Measurements from ENCODE around the gene MCAM.

Gene MCAM

DNA sequence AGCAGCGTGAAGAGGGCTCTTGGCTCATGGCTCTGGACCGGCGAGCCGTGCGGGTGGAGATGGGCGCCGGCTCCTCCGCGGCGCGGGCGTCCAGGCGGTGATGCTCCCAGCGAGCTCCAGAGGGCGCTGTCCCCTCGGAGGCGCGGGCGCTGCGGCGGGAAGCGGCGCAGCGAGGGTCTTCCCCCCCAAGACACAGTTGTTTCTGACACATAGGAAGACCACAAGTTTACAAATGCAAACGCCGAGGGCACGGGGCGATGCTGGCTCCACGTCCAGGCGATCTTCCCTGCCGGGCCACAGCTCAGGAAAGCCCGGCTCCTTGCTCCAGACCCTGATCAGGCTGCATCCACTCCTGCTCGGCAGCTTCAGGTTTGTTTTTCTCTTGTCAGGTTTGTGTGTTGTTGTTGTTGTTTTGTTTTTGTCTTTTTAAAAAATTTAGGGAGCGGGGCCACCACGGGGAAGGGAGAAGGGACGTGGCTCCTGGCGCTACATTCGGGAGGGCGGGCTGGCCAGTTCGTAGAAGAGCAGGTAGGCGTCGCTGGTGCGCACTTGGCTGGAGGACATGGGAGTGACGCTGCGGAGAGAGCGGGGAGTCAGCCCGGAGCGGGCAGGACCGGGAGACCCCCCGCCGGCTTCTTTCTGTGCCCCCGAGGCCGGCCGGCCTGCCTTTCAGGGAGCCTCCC lies 39.6 kb upstream of the MCAM start:
- Histone ChIP-seq H3K36me3 (ENCODE audit: insufficient read depth, low read depth, low read length) (peaks cover 19% of the 10 kb centered on the region; the same call in 1 of the 2 replicates), H3K9ac (ENCODE audit: low read depth, low read length) (peak overlapping the region; percentile 86; the same call in 1 of the 2 replicates), H3K4me1 (ENCODE audit: insufficient read depth, low read length) (peaks cover 12% of the 10 kb centered on the region), H3K27ac (ENCODE audit: low read length) (no peak overlapping the region), H3K4me3 (ENCODE audit: low read length) (peak overlapping the region; percentile 84), H3K9me3 (ENCODE audit: insufficient read depth, low read depth, low read length) (no peaks in the 10 kb centered on the region), H3K27me3 (ENCODE audit: insufficient read depth, low read length) (peaks cover 21% of the 10 kb centered on the region)

DNA sequence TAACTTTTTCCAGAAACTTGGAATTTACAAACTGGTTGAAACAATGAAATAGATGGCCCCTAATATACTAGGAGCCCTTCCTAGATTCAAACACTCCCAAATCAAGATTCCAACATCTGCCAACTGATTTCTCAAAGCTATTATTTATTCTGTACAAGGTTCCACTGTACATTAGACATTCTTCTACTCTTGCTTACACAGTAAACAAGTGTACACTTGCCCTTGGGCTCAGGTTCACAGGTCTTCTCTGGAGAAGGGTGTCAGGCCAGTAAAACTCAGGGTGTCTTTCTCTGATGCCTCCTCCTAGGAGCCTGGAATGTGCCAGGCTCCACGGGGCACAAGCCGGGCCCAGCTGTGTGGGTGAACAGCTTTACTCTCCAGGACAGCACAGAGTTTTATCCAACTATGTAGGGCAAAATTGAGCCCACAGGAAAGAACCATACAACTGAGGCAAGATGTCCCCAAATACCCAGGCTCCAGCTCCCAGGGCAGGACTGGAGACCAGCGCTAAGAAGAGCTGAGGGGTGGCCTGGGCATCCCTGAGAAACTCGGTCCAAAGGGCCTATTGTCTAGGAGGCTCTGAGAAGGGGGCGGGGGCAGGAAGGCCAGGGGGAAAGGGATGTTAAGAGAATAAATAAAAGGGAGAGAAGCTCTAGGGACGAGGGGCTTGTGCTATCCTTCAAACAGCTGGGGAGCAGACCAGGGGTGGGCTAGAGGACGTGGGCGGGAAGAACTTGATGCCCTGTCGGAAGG lies 38.3 kb upstream of the MCAM start:
- peaks cover 3% of the 10 kb centered on the region; the same call in 1 of the 2 replicates for H3K4me1 ChIP-seq (ENCODE audit: insufficient read depth, low read length)
- H3K9me3 ChIP-seq (ENCODE audit: insufficient read depth, low read depth, low read length), result no peaks in the 10 kb centered on the region
- H3K9ac ChIP-seq (ENCODE audit: low read depth, low read length), result no peak overlapping the region
- H3K4me3 ChIP-seq (ENCODE audit: low read length), result no peak overlapping the region
- peaks cover 21% of the 10 kb centered on the region for H3K27me3 ChIP-seq (ENCODE audit: insufficient read depth, low read length)
- H3K27ac ChIP-seq (ENCODE audit: low read length), result no peak overlapping the region
- peaks cover 19% of the 10 kb centered on the region; the same call in 1 of the 2 replicates for H3K36me3 ChIP-seq (ENCODE audit: insufficient read depth, low read depth, low read length)

DNA sequence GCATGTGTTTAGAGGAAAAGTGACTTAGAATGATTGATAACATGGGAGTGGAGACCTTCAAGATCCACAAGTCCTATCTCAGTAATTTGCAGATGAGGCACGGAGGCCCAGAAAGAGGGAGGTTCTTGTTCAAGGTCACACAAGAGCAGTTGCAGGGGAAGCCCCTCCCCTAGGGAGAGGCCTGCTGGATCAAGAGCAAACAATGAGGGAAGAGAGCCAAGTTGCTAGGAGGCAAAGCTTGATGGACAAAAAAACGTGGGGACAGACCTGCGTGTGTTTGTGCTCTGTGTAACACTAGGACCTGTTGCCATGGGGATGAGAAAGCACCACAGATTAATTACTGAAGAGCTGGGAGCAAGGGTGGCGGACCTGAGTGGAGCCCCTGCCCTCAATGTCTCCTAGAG lies 35.9 kb upstream of the MCAM start:
- Histone ChIP-seq H3K27ac (ENCODE audit: low read length) (no peak overlapping the region), H3K9me3 (ENCODE audit: insufficient read depth, low read depth, low read length) (no peaks in the 10 kb centered on the region), H3K9ac (ENCODE audit: low read depth, low read length) (no peak overlapping the region), H3K27me3 (ENCODE audit: insufficient read depth, low read length) (peaks cover 22% of the 10 kb centered on the region), H3K4me3 (ENCODE audit: low read length) (no peak overlapping the region), H3K36me3 (ENCODE audit: insufficient read depth, low read depth, low read length) (peaks cover 5% of the 10 kb centered on the region; the same call in 1 of the 2 replicates), H3K4me1 (ENCODE audit: insufficient read depth, low read length) (peaks cover 3% of the 10 kb centered on the region; the same call in 1 of the 2 replicates)

GRCh38 chr11:119351232-119351631 lies 34.3 kb upstream of the MCAM start:
- Histone ChIP-seq H3K27ac (ENCODE audit: low read length) (no peak overlapping the region), H3K9me3 (ENCODE audit: insufficient read depth, low read depth, low read length) (no peaks in the 10 kb centered on the region), H3K4me3 (ENCODE audit: low read length) (no peak overlapping the region), H3K4me1 (ENCODE audit: insufficient read depth, low read length) (peaks cover 3% of the 10 kb centered on the region; the same call in 1 of the 2 replicates), H3K9ac (ENCODE audit: low read depth, low read length) (no peak overlapping the region), H3K36me3 (ENCODE audit: insufficient read depth, low read depth, low read length) (no peaks in the 10 kb centered on the region), H3K27me3 (ENCODE audit: insufficient read depth, low read length) (peaks cover 30% of the 10 kb centered on the region)

GRCh38 chr11:119350302-119350701 lies 33.4 kb upstream of the MCAM start:
- Histone ChIP-seq H3K9ac (ENCODE audit: low read depth, low read length) (no peak overlapping the region), H3K27me3 (ENCODE audit: insufficient read depth, low read length) (peaks cover 30% of the 10 kb centered on the region), H3K9me3 (ENCODE audit: insufficient read depth, low read depth, low read length) (no peaks in the 10 kb centered on the region), H3K4me3 (ENCODE audit: low read length) (no peak overlapping the region), H3K4me1 (ENCODE audit: insufficient read depth, low read length) (no peaks in the 10 kb centered on the region; the same call in 1 of the 2 replicates), H3K27ac (ENCODE audit: low read length) (no peak overlapping the region), H3K36me3 (ENCODE audit: insufficient read depth, low read depth, low read length) (no peaks in the 10 kb centered on the region)

GRCh38 chr11:119347940-119348605 lies 31.1 kb upstream of the MCAM start:
- Histone ChIP-seq H3K36me3 (ENCODE audit: insufficient read depth, low read depth, low read length) (no peaks in the 10 kb centered on the region), H3K27ac (ENCODE audit: low read length) (no peak overlapping the region), H3K4me3 (ENCODE audit: low read length) (no peak overlapping the region), H3K27me3 (ENCODE audit: insufficient read depth, low read length) (peaks cover 42% of the 10 kb centered on the region), H3K4me1 (ENCODE audit: insufficient read depth, low read length) (no peaks in the 10 kb centered on the region), H3K9ac (ENCODE audit: low read depth, low read length) (no peak overlapping the region), H3K9me3 (ENCODE audit: insufficient read depth, low read depth, low read length) (no peaks in the 10 kb centered on the region)

DNA sequence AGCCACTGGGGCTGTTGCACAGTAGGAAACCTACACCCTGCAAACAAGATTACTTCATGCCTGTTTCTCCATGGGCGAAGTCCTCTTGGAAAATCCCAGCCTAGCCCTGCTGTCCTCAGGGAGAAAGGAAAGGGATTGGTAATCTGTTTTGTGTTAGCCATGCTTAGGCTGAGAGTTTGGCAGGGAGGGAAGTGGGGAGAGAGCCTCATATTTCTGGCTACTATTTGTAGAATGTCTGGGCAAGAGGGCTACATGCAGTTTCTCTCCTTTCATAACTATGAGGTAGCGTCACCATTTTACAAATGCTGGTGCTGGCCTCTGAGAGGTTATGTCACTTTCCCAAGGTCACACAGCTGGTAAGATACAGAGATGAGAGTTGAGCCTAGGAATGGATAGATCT lies 30.3 kb upstream of the MCAM start:
- H3K9ac ChIP-seq (ENCODE audit: low read depth, low read length), result no peak overlapping the region
- H3K27me3 ChIP-seq (ENCODE audit: insufficient read depth, low read length), result peaks cover 50% of the 10 kb centered on the region
- H3K27ac ChIP-seq (ENCODE audit: low read length), result no peak overlapping the region

GRCh38 chr11:119346605-119347004 lies 29.7 kb upstream of the MCAM start, which contains the start of gene MFRP:
Gene MFRP (minus strand): TSS chr11:119346705. CDS start chr11:119346513, 192 bp downstream.
- Histone ChIP-seq H3K4me1 (ENCODE audit: insufficient read depth, low read length) (no peaks in the 10 kb centered on the region), H3K9ac (ENCODE audit: low read depth, low read length) (no peak within 1 kb of the TSS), H3K9me3 (ENCODE audit: insufficient read depth, low read depth, low read length) (no peaks in the 10 kb centered on the region), H3K27ac (ENCODE audit: low read length) (no peak within 1 kb of the TSS), H3K36me3 (ENCODE audit: insufficient read depth, low read depth, low read length) (no peaks in the 10 kb centered on the region), H3K4me3 (ENCODE audit: low read length) (no peak within 1 kb of the TSS), H3K27me3 (ENCODE audit: insufficient read depth, low read length) (peaks cover 56% of the 10 kb centered on the region)

More for the DNA sequence above, 30.3 kb upstream of the MCAM start:
- no peaks in the 10 kb centered on the region for H3K36me3 ChIP-seq (ENCODE audit: insufficient read depth, low read depth, low read length)
- no peak overlapping the region for H3K4me3 ChIP-seq (ENCODE audit: low read length)
- H3K9me3 ChIP-seq (ENCODE audit: insufficient read depth, low read depth, low read length), result no peaks in the 10 kb centered on the region
- H3K4me1 ChIP-seq (ENCODE audit: insufficient read depth, low read length), result no peaks in the 10 kb centered on the region

- Histone ChIP-seq H3K9ac (ENCODE audit: low read depth, low read length) (no peak overlapping the region), H3K27ac (ENCODE audit: low read length) (no peak overlapping the region)
These were observed 28.8 kb upstream of the MCAM start for GRCh38 chr11:119345685-119346084.

DNA sequence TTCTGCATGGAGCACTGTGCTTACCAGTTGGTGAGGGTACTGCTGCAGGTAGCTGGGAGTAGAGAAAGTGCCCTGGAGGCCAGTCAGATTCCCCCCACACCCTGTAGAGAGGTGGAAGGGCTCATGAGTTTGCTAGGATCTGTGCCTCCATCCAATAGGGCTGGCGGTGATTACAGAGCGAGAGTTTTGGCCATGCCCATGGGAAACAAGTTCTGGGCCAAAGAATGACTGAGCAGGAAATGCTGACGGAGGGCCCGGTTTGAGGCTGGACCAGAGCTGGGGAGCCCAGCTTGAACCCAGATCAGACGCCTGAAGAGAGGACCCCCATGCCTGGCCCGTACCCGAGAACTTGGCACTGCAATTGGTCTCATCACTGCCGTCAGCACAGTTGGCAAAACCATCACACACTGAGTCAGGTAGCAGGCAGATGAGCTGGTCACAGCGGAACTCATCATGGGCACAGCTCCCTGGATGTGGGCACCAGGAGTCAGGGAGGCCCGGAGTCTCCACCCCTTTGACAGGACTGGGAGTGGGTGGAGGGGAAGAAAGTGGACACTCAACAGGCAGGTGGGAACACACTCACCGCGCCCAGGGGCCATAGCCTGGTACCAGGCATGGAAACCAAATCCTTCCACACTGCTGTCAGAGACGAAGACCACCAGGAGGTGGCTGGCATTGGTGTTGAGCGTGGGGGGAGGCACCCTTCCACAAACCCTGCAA lies 27.5 kb upstream of the MCAM start:
- Histone ChIP-seq H3K4me1 (ENCODE audit: insufficient read depth, low read length) (peaks cover 3% of the 10 kb centered on the region; the same call in 1 of the 2 replicates), H3K9me3 (ENCODE audit: insufficient read depth, low read depth, low read length) (no peaks in the 10 kb centered on the region), H3K4me3 (ENCODE audit: low read length) (no peak overlapping the region), H3K27ac (ENCODE audit: low read length) (no peak overlapping the region), H3K9ac (ENCODE audit: low read depth, low read length) (no peak overlapping the region), H3K27me3 (ENCODE audit: insufficient read depth, low read length) (peaks cover 78% of the 10 kb centered on the region), H3K36me3 (ENCODE audit: insufficient read depth, low read depth, low read length) (no peaks in the 10 kb centered on the region)

More at GRCh38 chr11:119345685-119346084, 28.8 kb upstream of the MCAM start:
- H3K4me1 ChIP-seq (ENCODE audit: insufficient read depth, low read length), result peaks cover 3% of the 10 kb centered on the region; the same call in 1 of the 2 replicates
- H3K36me3 ChIP-seq (ENCODE audit: insufficient read depth, low read depth, low read length), result no peaks in the 10 kb centered on the region
- H3K27me3 ChIP-seq (ENCODE audit: insufficient read depth, low read length), result peaks cover 66% of the 10 kb centered on the region
- no peaks in the 10 kb centered on the region for H3K9me3 ChIP-seq (ENCODE audit: insufficient read depth, low read depth, low read length)
- no peak overlapping the region for H3K4me3 ChIP-seq (ENCODE audit: low read length)

DNA sequence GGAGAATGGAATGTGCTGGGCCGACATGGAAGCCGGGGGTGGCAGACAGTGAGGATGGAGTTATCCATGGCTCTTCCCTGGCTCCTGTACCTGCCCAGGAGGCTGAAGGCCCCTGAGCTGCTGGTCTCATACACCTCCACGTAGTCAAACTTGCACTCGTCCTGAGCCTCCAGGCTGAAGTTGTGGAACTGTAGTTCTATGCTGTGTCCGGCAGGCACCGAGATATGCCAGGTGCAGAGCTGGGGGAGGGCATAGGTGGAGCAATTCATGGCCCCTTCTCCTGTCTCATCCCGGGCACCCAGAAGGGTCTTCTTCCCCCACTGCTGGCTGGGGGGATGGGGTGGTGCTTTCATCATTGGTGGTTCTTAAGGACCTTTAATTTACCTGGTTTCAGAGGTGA lies 26.8 kb upstream of the MCAM start:
- no peaks in the 10 kb centered on the region for H3K9me3 ChIP-seq (ENCODE audit: insufficient read depth, low read depth, low read length)
- no peak overlapping the region for H3K9ac ChIP-seq (ENCODE audit: low read depth, low read length)
- no peaks in the 10 kb centered on the region for H3K36me3 ChIP-seq (ENCODE audit: insufficient read depth, low read depth, low read length)
- no peak overlapping the region for H3K27ac ChIP-seq (ENCODE audit: low read length)
- H3K4me3 ChIP-seq (ENCODE audit: low read length), result no peak overlapping the region
- H3K27me3 ChIP-seq (ENCODE audit: insufficient read depth, low read length), result peaks cover 85% of the 10 kb centered on the region
- peaks cover 6% of the 10 kb centered on the region; the same call in 1 of the 2 replicates for H3K4me1 ChIP-seq (ENCODE audit: insufficient read depth, low read length)

All from iPS-20b (cell line).